Naive thymus-derived CD4-positive, alpha-beta T cell (primary cell): ENCODE results near the gene LNPEP. TPM values are rescaled to one million over a fixed set of nuclear protein-coding genes. Genes with fewer than 3 reads are reported as not detected.

Experiments used
- ATAC-seq: fragments of 150-1000 bp; cut with Tn5 transposase; 2 replicates; pipeline ENCODE4 v1.10.0; 2021; ENCODE audit warnings: mild to moderate bottlenecking, moderate library complexity
- CTCF ChIA-PET: fragments of 350-600 bp; sonication (Branson Sonifier 250); formaldehyde crosslinking; loops from one replicate; lab custom pipeline; 2021; ENCODE audit warnings: antibody characterized with exemption; lab: Charles Lee
- POLR2A ChIA-PET: fragments of 350-600 bp; sonication (Branson Sonifier 250); formaldehyde crosslinking; loops from one replicate; lab custom pipeline; 2021; ENCODE audit warnings: antibody characterized with exemption, inconsistent platforms; lab: Charles Lee
- DNase-seq, 9 donors: peaks; one replicate each; pipeline versions ENCODE4 v3.0.0 to v3.0.0-alpha.2; 2020 to 2022; ENCODE audit warnings: mixed read lengths in 1 of 9
- H3K27ac ChIP-seq: one replicate; pipeline ENCODE4 v1.7.0; 2013; ENCODE audit warnings: mild to moderate bottlenecking, low read depth, low read length, moderate library complexity
- H3K27me3 ChIP-seq, 2 donors: one replicate each; pipeline ENCODE4 v1.7.0; 2013; ENCODE audit warnings: low read length in 2 of 2, mild to moderate bottlenecking in 2 of 2, moderate library complexity in 2 of 2; ENCODE audit not compliant: control insufficient read depth in 2 of 2, insufficient read depth in 2 of 2
- H3K36me3 ChIP-seq, 3 experiments: 1 replicate in 2 of 3; 2 replicates in 1 of 3; pipeline ENCODE4 v1.7.0; 2013; ENCODE audit warnings: low read length in 3 of 3, mild to moderate bottlenecking in 3 of 3, moderate library complexity in 1 of 3; ENCODE audit not compliant: insufficient read depth in 3 of 3, control insufficient read depth in 2 of 3
- H3K4me1 ChIP-seq, 2 donors: one replicate each; pipeline ENCODE4 v1.7.0; 2013; ENCODE audit warnings: low read length in 2 of 2, mild to moderate bottlenecking in 2 of 2, moderate library complexity in 1 of 2; ENCODE audit not compliant: control insufficient read depth in 2 of 2, insufficient read depth in 2 of 2
- H3K4me3 ChIP-seq: 2 replicates; pipeline ENCODE4 v1.7.0; 2013; ENCODE audit warnings: mild to moderate bottlenecking, low read length
- H3K9me3 ChIP-seq, 3 experiments: 1 replicate in 2 of 3; 2 replicates in 1 of 3; pipeline ENCODE4 v1.7.0; 2013; ENCODE audit warnings: low read length in 3 of 3; ENCODE audit not compliant: control insufficient read depth in 2 of 3
- H3K27ac Mint-ChIP-seq, 9 donors: one replicate each; pipeline ENCODE4 v1.8.0; 2020 to 2022; ENCODE audit warnings: mixed read lengths in 9 of 9, mild to moderate bottlenecking in 8 of 9, moderate library complexity in 5 of 9, inconsistent platforms in 2 of 9
- H3K27me3 Mint-ChIP-seq, 5 donors: one replicate each; pipeline ENCODE4 v1.8.0; 2021 to 2022; ENCODE audit warnings: mixed read lengths in 5 of 5, mild to moderate bottlenecking in 1 of 5
- H3K36me3 Mint-ChIP-seq, 5 donors: one replicate each; pipeline ENCODE4 v1.8.0; 2020 to 2022; ENCODE audit warnings: mixed read lengths in 5 of 5, mild to moderate bottlenecking in 3 of 5, inconsistent platforms in 1 of 5
- H3K4me1 Mint-ChIP-seq, 7 donors: one replicate each; pipeline ENCODE4 v1.8.0; 2020 to 2022; ENCODE audit warnings: mixed read lengths in 7 of 7, mild to moderate bottlenecking in 3 of 7, inconsistent platforms in 1 of 7
- H3K4me3 Mint-ChIP-seq, 10 donors: one replicate each; pipeline ENCODE4 v1.8.0; 2020 to 2022; ENCODE audit warnings: mild to moderate bottlenecking in 10 of 10, mixed read lengths in 10 of 10, moderate library complexity in 6 of 10, inconsistent platforms in 2 of 10
- H3K9me3 Mint-ChIP-seq, 11 donors: one replicate each; pipeline ENCODE4 v1.8.0; 2020 to 2022; ENCODE audit warnings: mixed read lengths in 11 of 11, mild to moderate bottlenecking in 4 of 11, inconsistent platforms in 1 of 11, moderate library complexity in 1 of 11
- intact Hi-C, 2 donors: fragments of 100-400 bp; cut with micrococcal nuclease; formaldehyde crosslinking; loops; one replicate each; pipeline ENCODE4 v1.15.1; 2023
- polyA plus RNA-seq, 2 donors: library from polyadenylated mRNA; unstranded; fragments of 300-500 nt; fragmentation: Illumina TruSeq; gene quantifications; one replicate each; pipeline ENCODE4 v1.2.3, GENCODE V29; 2021
- total RNA-seq, 6 experiments: library from RNA in 5 of 6; stranded (reverse) in 5 of 6; gene quantifications; 1 replicate in 5 of 6; 2 replicates in 1 of 6; pipeline ENCODE4 v1.2.3 and lab custom pipeline; 2021 to 2026

LNPEP gene
- total and polyA plus RNA-seq, 7 experiments from 2014 or later: 53.2 to 109 (median 82.6) TPM

GRCh38 chr5:96963267-96963666 is 27.4 kb downstream of the LNPEP start:
- POLR2A ChIA-PET: interaction anchor here (0.6 to 2.8 kb wide), 10 partner anchors 9 to 155 kb away, joined by 3 to 15 read pairs (median 4); partner anchors contain the start of genes ERAP1 and LNPEP

GRCh38 chr5:96966801-96967200 is 30.9 kb downstream of the LNPEP start:
- intact Hi-C loops: loop anchor here in 1 of 2 donors (2.0 kb wide), 1 partner anchor 42 kb away; no protein-coding TSS in a partner anchor
- Mint-ChIP-seq H3K27me3 (no peaks in the 10 kb centered on the region), H3K4me1 (peaks cover 57 to 100% (median 96%) of the 10 kb centered on the region in 7 donors), H3K4me3 (no peak overlapping the region), H3K27ac (peak overlapping the region in 5 of 9 donors; percentile 42 to 97 (median 71)), H3K36me3 (peaks cover 0 to 36% (median 4%) of the 10 kb centered on the region in 5 donors), H3K9me3 (peaks cover 0 to 2% (median 0%) of the 10 kb centered on the region in 11 donors)
- POLR2A ChIA-PET: interaction anchor here (0.7 to 2.6 kb wide), 4 partner anchors 11 to 31 kb away, joined by 3 to 11 read pairs (median 6); partner anchors contain the start of gene LNPEP
- no peak overlapping the region for H3K4me3 ChIP-seq
- H3K9me3 ChIP-seq: no peaks in the 10 kb centered on the region
- no peak for ATAC-seq
- no peak overlapping the region for H3K27ac ChIP-seq
- no peaks in the 10 kb centered on the region for H3K36me3 ChIP-seq
- CTCF ChIA-PET: no interaction called here
- DNase-seq: no peak
- peaks cover 35 to 51% of the 10 kb centered on the region in 2 donors for H3K4me1 ChIP-seq
- H3K27me3 ChIP-seq: no peaks in the 10 kb centered on the region

More at GRCh38 chr5:96963267-96963666, 27.4 kb downstream of the LNPEP start:
- H3K36me3 ChIP-seq: no peaks in the 10 kb centered on the region
- H3K27ac ChIP-seq: peak overlapping the region; percentile 71
- peak overlapping the region; percentile 84 to 98 (median 95) for H3K27ac Mint-ChIP-seq
- ATAC-seq (peak; percentile 39), DNase-seq (no peak)
- peak overlapping the region; percentile 71 to 88 (median 82) for H3K4me3 Mint-ChIP-seq
- H3K9me3 Mint-ChIP-seq: peaks cover 0 to 2% (median 0%) of the 10 kb centered on the region in 11 donors
- no peaks in the 10 kb centered on the region for H3K27me3 ChIP-seq
- CTCF ChIA-PET: interaction anchor here (0.5 to 1.5 kb wide), 4 partner anchors 14 to 1129 kb away, joined by 3 to 5 read pairs (median 4); partner anchors contain the start of gene LNPEP
- H3K9me3 ChIP-seq: no peaks in the 10 kb centered on the region
- no peaks in the 10 kb centered on the region for H3K27me3 Mint-ChIP-seq
- peak overlapping the region; percentile 6 for H3K4me3 ChIP-seq
- H3K36me3 Mint-ChIP-seq: peaks cover 0 to 36% (median 4%) of the 10 kb centered on the region in 5 donors
- intact Hi-C loops: loop anchor here (2.0 to 5.0 kb wide), 3 partner anchors 14 to 66 kb away; no protein-coding TSS in a partner anchor
- H3K4me1 Mint-ChIP-seq: peaks cover 31 to 96% (median 90%) of the 10 kb centered on the region in 7 donors
- H3K4me1 ChIP-seq: peaks cover 29 to 52% of the 10 kb centered on the region in 2 donors

- POLR2A ChIA-PET: interaction anchor here (0.8 kb wide), 1 partner anchor 43 kb away, joined by 3 read pairs; no protein-coding TSS in a partner anchor
- Mint-ChIP-seq H3K4me3 (no peak overlapping the region), H3K27me3 (no peaks in the 10 kb centered on the region), H3K9me3 (peaks cover 0 to 2% (median 0%) of the 10 kb centered on the region in 11 donors), H3K27ac (peak overlapping the region in 5 of 9 donors; percentile 11 to 97 (median 33)), H3K4me1 (peaks cover 63 to 100% (median 96%) of the 10 kb centered on the region in 7 donors), H3K36me3 (peaks cover 0 to 36% (median 4%) of the 10 kb centered on the region in 5 donors)
- Histone ChIP-seq H3K36me3 (no peaks in the 10 kb centered on the region), H3K27me3 (no peaks in the 10 kb centered on the region), H3K27ac (no peak overlapping the region), H3K4me3 (no peak overlapping the region), H3K4me1 (peaks cover 35 to 51% of the 10 kb centered on the region in 2 donors), H3K9me3 (no peaks in the 10 kb centered on the region)
- DNase-seq: no peak
- CTCF ChIA-PET: no interaction called here
- no peak for ATAC-seq
- intact Hi-C loops: loop anchor here in 1 of 2 donors (2.0 kb wide), 1 partner anchor 41 kb away; no protein-coding TSS in a partner anchor
These were observed 31.5 kb downstream of the LNPEP start for GRCh38 chr5:96967400-96967799.

GRCh38 chr5:96968074-96968473 is 32.2 kb downstream of the LNPEP start:
- H3K4me3 Mint-ChIP-seq: peak overlapping the region in 4 of 10 donors; percentile 1 to 66 (median 54)
- Histone ChIP-seq H3K27ac (no peak overlapping the region), H3K27me3 (no peaks in the 10 kb centered on the region), H3K4me3 (no peak overlapping the region), H3K9me3 (no peaks in the 10 kb centered on the region), H3K36me3 (no peaks in the 10 kb centered on the region), H3K4me1 (peaks cover 35 to 52% of the 10 kb centered on the region in 2 donors)
- ATAC-seq (no peak), DNase-seq (no peak)
- H3K4me1 Mint-ChIP-seq: peaks cover 63 to 100% (median 96%) of the 10 kb centered on the region in 7 donors
- peaks cover 0 to 2% (median 0%) of the 10 kb centered on the region in 11 donors for H3K9me3 Mint-ChIP-seq
- no peaks in the 10 kb centered on the region for H3K27me3 Mint-ChIP-seq
- POLR2A ChIA-PET: no interaction called here
- peaks cover 0 to 35% (median 4%) of the 10 kb centered on the region in 5 donors for H3K36me3 Mint-ChIP-seq
- CTCF ChIA-PET: no interaction called here
- intact Hi-C loops: no loop called here
- peak overlapping the region in 5 of 9 donors; percentile 11 to 97 (median 54) for H3K27ac Mint-ChIP-seq

GRCh38 chr5:96968614-96969013 is 32.7 kb downstream of the LNPEP start:
- H3K9me3 ChIP-seq: no peaks in the 10 kb centered on the region
- peaks cover 35 to 51% of the 10 kb centered on the region in 2 donors for H3K4me1 ChIP-seq
- H3K27me3 ChIP-seq: no peaks in the 10 kb centered on the region
- CTCF ChIA-PET: no interaction called here
- Mint-ChIP-seq H3K4me1 (peaks cover 63 to 100% (median 94%) of the 10 kb centered on the region in 7 donors), H3K4me3 (peak overlapping the region in 9 of 10 donors; percentile 1 to 67 (median 50)), H3K27me3 (no peaks in the 10 kb centered on the region), H3K9me3 (peaks cover 0 to 2% (median 0%) of the 10 kb centered on the region in 11 donors), H3K27ac (peak overlapping the region in 6 of 9 donors; percentile 46 to 97 (median 68)), H3K36me3 (peaks cover 0 to 31% (median 4%) of the 10 kb centered on the region in 5 donors)
- intact Hi-C loops: loop anchor here in 1 of 2 donors (1.0 kb wide), 1 partner anchor 9 kb away; no protein-coding TSS in a partner anchor
- POLR2A ChIA-PET: interaction anchor here (0.6 to 1.0 kb wide), 2 partner anchors 32 to 192 kb away, joined by 3 to 4 read pairs; partner anchors contain the start of gene LNPEP
- DNase-seq: no peak
- ATAC-seq: no peak
- no peaks in the 10 kb centered on the region for H3K36me3 ChIP-seq
- no peak overlapping the region for H3K27ac ChIP-seq
- no peak overlapping the region for H3K4me3 ChIP-seq

GRCh38 chr5:96969366-96969765 is 33.5 kb downstream of the LNPEP start:
- peaks cover 39 to 56% of the 10 kb centered on the region in 2 donors for H3K4me1 ChIP-seq
- H3K4me3 Mint-ChIP-seq: peak overlapping the region in 3 of 10 donors; percentile 17 to 41 (median 22)

More at GRCh38 chr5:96969366-96969765, 33.5 kb downstream of the LNPEP start:
- Mint-ChIP-seq H3K9me3 (peaks cover 0 to 2% (median 0%) of the 10 kb centered on the region in 11 donors), H3K36me3 (peaks cover 0 to 34% (median 4%) of the 10 kb centered on the region in 5 donors), H3K27me3 (no peaks in the 10 kb centered on the region), H3K27ac (peak overlapping the region in 1 of 9 donors; percentile 97), H3K4me1 (peaks cover 64 to 100% (median 94%) of the 10 kb centered on the region in 7 donors)
- ChIA-PET CTCF (no interaction called here), POLR2A (interaction anchor here (0.6 to 1.0 kb wide), 2 partner anchors 33 to 192 kb away, joined by 3 to 4 read pairs; partner anchors contain the start of gene LNPEP)
- H3K4me3 ChIP-seq: no peak overlapping the region
- intact Hi-C loops: loop anchor here in 1 of 2 donors (1.0 kb wide), 1 partner anchor 8 kb away; no protein-coding TSS in a partner anchor
- no peaks in the 10 kb centered on the region for H3K27me3 ChIP-seq
- no peak for DNase-seq
- no peaks in the 10 kb centered on the region for H3K9me3 ChIP-seq
- H3K27ac ChIP-seq: no peak overlapping the region
- no peak for ATAC-seq
- no peaks in the 10 kb centered on the region for H3K36me3 ChIP-seq
